Skin epidermis (tissue), 12 donors: ENCODE data around the gene SIGLEC1.

ENCODE experiments used
- H3K27ac ChIP-seq, 21 experiments: fragments of 200-600 bp; sonication (generic) in 11 of 21; one replicate each; pipeline ENCODE4 v1.5.0; 2020; ENCODE audit warnings: mild to moderate bottlenecking in 3 of 21, inconsistent platforms in 2 of 21, moderate library complexity in 2 of 21
- H3K4me3 ChIP-seq, 7 experiments: fragments of 200-600 bp; sonication (generic) in 2 of 7; one replicate each; pipeline ENCODE4 v1.5.0; 2020; ENCODE audit warnings: inconsistent platforms in 2 of 7, mild to moderate bottlenecking in 2 of 7, moderate library complexity in 1 of 7

Gene SIGLEC1

DNA sequence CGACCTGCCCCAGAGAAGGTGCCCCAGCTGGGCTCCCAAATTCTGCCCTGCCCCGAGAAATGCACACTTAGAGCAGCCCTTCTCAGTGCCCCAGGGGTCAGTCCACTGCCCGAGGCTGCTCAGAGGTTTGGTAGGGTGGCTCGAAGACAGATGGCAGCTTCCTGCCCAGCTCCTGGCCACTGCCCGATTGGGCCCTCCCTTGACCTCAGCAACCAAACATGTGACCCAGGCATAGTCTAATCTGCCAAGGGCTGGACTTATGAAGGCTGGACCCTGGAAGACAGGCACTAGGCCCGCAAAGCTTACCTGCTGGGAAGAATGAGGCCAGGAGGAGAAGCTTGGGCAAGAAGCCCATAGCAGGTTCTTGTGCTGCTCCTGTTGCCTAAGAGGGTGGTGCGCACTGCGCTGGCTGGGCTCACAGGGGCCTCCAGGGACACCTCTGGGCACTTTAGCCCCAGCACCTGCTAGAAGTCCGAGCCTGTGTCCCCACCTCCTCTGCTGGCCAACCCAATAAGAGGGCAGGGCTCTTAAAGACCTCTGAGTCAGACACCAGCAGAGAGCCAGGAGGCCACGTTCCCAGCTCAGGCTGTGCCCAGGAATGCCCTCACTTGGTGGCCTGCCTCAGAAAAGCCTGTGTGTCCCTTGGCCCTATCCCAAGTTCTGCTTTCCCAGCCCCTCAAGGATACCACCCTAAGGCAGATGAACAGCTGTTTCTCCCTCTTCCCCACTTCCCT lies 5.5 kb downstream of the SIGLEC1 start:
- H3K4me3 ChIP-seq, result no peak overlapping the region
- H3K27ac ChIP-seq, result no peak overlapping the region

DNA sequence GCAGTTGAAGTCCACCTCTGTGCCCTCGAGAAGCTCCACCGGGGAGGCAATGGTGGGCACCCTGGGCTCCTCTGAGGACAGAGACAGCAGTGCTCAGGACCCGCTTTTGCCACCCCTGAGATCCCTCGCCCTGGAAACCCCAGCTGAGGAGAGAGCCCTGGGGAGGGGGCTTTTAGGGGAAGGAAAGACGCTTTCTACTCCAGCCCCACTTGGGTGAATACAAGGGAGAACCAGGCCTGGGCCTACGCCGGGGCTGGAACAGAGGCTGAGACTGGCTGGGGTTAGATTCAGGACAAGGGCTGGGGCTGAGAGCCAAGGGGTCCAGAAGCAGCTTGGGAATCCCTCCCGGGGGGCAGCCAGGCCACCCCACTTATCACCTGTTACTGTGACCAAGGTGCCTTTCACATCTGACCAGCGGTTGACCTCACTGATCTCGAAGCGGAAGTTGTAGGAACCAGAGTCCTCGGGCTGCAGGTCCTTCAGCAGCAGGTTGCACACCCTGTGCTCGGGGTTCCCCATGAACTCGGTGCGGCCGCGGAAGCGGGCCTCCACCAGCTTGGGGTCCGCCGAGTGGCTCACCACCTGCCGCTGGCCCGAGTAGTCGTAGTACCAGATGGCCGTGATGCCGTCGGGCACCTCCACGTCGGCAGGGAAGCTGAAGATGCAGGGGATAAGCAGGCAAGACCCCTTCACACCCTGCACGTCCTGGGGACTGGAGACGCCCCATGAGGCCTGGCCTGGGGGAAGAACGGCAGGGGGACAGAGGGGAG lies 6.2 kb downstream of the SIGLEC1 start:
- H3K27ac ChIP-seq, result no peak overlapping the region
- no peak overlapping the region for H3K4me3 ChIP-seq

DNA sequence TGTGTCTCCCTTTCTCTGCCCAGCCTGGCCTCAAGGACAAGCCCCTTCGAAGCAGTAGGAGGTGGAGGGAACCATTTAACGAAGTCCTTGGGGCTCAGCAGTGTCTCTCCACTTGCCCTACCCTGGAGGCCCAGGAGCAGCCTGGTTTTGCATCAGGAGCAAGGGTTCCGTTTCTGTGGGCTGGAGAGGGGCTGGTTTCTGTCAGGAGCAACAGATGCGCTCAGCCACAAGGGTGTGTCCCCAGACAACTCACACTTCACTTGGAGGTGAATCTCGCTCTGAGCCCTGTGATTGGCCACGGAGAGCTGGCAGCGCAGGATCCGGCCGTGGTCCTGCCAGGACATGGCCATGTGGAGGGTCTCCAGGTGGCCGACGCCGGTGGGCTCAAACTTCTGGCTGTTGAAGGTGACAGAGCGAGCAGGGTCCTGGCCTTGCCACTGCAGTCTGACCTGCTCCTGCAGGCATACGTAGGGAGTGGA lies 6.9 kb downstream of the SIGLEC1 start:
- Histone ChIP-seq H3K27ac (no peak overlapping the region), H3K4me3 (no peak overlapping the region)

DNA sequence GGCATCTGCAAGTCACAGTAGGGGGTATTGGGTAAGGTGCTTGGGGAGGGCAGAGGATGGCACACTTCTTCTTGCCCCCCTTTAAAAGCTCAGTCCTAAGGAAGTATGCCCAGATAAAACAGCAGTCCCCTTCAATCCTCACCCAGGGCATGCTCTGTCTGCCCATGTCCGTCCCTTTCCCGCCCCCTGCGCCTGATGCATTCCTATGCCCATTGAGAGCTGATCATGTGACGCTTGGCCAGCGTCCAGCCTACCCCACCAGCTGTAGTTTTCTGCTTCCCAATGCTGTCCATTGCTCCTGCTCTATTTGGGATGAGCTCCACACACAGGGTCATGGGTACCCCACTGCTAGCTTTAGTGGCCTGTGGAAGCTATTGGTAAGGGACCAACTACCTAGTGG lies 8.3 kb downstream of the SIGLEC1 start:
- no peak overlapping the region for H3K27ac ChIP-seq

DNA sequence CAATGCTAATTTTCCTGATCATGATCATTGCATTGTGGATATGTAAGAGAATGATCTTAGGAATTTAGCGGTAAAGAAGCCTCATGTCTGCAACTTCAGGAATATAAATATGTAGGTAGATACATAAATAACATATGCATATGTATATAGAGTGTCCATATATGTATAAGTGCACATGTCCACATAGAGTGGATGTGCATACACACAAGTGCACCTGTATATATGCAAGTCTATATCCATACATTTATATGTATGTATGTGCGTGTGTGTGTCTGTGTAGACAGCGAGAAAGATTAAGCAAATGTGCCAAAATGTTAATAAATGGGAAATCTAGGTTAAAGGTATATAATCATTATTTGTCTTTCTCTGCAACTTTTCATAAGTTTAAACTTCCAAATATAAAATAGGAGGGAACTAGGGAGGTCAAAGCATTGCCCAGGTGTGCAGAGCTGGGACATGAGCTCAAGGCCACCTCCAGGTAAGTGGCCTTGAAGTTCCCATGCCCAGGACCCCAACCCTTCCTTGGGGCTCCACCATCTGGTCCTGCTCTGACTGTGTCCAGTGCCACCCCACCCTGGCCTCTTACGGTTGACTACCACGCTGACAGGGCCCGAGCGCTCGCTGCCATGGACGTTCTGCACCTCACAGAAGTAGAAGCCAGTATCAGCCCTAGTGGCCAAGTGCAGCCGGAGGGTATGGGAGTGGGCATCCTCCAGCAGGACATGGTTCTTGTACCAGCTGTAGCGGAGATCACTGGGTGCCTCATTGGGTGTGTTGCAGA lies 9.6 kb downstream of the SIGLEC1 start:
- Histone ChIP-seq H3K27ac (no peak overlapping the region), H3K4me3 (no peak overlapping the region)

More for the DNA sequence above, 8.3 kb downstream of the SIGLEC1 start:
- no peak overlapping the region for H3K4me3 ChIP-seq

DNA sequence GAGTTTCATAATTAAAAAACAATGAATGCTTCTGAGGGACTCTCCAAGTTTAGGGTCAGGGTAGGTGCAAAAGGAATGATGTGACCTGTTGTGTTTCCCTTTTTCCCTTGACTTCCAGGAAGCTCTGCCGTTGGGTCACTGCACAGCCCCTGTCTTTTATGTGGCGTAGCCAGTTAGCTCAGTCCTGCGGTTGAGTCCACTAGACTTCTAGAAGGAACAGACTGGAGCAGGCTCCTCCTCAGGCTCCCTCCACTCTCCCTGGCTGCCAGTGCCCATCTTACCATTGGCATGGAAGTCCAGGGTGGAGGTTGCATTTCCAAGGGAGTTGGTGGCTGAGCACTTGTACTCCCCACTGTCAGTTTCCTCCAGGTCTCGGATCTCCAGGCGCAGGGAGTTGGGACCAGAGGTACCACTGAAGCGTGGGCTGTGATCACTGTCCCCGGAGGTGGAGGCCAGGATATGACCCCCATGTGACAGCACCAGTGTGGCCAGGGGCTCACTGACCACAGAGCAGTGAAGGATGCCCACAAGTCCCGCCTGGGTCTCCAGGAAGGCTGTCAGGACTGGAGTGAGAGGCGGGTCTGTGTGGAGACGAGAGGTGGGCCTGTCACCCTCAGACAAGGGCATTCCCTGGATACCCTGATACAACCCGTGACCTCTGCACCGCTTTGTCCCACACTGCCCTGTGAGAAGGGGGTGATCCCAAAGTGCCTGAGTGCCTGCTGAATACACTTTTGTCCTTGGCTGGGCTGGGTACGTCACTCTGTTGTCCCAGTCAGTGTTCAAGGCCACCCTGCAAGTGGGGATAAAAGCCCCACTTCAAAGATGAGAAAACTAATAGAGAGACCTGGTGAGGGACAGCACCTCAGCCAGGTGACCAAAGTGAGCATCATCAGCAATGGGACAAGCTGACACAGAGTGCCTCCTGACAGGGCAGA lies 11.1 kb downstream of the SIGLEC1 start:
- Histone ChIP-seq H3K4me3 (no peak overlapping the region), H3K27ac (no peak overlapping the region)

DNA sequence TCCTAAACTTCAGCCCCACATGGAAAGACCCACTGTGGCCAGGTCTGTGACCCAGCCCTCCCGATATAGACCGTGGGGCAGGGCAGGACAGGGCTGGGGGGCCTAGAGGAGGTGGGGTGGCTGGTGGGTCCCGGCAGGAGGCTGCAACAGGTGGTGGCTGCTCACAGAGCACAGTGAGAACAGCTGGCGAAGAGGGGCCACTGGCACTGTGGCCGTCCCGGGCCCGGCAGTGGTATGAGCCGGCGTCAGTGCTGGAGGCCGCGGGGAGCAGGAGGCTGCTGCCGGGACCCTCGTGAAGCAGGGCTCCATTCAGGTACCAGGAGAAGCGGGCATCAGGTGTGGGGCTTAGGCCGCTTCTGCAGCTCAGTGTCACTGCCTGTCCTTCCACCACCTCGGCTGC lies 13.4 kb downstream of the SIGLEC1 start:
- Histone ChIP-seq H3K4me3 (no peak overlapping the region), H3K27ac (no peak overlapping the region)

DNA sequence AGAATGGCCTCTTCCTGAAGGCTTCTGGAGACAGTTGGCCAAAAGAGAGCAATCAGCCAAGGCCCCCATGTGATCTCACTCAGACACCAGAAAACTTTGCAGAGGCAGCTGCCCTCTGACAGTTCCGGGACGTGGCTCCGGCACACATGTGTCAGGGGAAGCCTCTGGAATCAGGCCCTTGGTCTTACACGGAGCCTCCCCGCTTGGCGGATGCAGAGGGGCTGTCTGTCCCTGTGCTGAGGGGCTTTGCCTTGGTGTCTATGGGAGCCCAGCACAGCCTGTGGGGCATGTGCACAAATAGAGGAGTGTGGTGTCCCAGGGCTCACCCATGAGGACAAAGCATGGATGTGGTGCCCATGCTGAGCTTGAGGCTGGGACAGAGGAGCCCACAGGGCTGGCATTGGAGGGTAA lies 13.8 kb downstream of the SIGLEC1 start:
- Histone ChIP-seq H3K4me3 (no peak overlapping the region), H3K27ac (no peak overlapping the region)

DNA sequence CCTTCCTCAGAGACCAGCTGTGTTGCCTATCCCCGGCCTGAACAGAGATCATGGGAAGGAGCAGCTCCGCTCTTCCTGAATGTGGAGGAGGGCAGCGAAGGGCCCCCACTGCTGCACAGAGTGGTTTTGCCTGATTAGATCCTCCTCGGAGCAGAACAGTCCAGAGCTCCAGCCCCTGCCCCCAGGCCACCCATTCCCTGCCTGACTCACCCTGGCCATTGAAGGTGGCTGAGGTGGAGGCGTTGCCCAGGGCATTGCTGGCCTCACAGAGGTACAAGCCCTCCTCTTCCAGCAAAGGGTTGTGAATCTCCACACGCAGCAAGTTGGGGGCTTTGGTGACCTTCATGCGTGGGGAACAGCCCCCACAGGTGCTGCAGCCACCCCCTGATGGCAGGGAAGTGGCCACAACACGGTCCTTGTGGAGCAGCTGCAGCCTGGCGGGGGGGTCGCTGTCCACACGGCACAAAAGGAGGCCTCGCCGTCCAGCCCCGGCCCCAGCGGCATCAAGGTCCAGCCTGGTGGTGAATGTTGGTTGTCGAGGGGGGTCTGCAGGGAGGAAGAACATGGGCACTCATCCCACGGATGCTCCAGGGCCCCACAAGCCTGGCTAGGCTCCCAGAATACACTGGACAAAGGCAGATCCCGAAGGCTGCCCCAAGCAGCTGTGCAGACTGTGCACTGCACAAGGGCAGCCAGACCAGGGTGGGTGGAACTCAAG lies 14.7 kb downstream of the SIGLEC1 start:
- H3K27ac ChIP-seq, result no peak overlapping the region
- H3K4me3 ChIP-seq, result no peak overlapping the region

DNA sequence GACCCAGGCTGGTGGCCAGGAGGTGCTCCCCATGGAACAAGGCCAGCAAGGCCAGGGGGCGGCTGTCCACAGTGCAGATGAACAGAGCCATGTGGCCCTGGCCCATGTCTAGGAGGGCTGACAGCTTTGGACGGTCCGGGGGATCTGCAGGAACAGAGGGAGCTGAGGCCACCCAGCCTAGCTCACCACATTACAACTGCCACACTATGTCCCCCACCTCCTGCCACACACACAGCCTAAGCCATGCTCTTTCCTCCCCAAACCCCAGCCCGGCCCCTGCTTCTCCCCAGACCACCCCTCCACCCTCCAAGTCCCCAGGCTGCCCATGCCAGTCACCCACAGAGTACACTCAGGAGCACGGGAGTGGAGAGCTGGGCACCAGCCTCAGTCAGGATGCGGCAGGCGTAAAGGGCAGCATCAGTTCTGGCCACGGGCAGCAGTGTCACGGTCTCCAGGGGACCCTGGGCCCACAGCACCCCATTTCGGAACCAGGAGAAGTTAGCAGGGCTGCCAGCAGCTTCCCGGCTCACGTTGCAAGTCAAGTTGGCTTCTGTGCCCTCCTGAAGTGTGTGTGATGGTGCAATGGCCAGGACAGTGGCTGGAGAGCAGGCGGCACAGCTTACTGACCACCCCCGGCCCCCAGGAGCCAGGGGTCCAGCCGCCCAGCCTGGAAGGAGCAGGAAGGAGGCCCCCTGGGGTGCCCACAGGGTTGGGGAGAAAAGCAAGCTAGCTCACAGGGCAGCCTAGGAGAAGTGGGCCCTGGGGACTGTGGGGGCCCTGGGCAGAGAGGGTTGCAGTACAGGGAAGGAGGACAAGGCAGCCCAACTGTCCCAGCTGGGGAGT lies 15.4 kb downstream of the SIGLEC1 start:
- no peak overlapping the region for H3K4me3 ChIP-seq
- H3K27ac ChIP-seq, result no peak overlapping the region

DNA sequence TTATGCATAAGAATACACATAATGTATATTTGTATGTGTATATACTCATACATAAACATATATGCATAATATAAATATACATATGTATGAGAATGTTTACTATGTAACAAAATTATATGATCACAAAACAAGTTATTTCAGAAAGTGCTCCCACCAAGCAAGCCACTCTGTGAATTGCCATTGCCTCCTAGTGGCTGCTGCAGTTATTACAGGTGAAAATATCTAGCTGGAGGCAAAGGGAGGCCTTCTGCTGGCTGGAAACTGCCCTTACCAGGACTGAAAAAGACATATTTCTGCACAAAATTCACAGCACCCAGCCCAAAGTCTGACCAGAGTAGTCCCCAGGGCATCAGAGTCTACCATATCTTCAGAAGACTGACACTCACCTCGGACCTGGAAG lies 16.2 kb downstream of the SIGLEC1 start:
- Histone ChIP-seq H3K27ac (no peak overlapping the region), H3K4me3 (no peak overlapping the region)

DNA sequence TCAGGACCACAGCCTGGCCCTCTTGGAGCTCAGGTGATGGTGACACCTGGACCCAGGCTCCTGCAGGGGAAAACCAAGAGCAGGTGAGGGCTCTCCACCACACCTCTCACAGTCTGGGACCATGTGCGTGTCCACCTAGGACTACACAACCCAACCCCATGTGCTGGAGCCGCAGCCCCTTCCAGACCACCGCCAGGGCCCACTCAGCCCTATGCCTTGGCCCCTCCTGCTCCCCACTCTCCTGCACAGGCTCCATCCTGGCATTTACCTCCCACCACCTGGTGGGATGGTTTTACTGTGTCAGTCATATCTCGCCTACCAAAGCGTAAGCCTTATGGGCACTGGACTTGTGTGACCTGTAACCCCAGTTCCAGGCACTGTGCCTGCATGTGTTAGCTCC lies 17.5 kb downstream of the SIGLEC1 start:
- Histone ChIP-seq H3K4me3 (no peak overlapping the region), H3K27ac (no peak overlapping the region)

DNA sequence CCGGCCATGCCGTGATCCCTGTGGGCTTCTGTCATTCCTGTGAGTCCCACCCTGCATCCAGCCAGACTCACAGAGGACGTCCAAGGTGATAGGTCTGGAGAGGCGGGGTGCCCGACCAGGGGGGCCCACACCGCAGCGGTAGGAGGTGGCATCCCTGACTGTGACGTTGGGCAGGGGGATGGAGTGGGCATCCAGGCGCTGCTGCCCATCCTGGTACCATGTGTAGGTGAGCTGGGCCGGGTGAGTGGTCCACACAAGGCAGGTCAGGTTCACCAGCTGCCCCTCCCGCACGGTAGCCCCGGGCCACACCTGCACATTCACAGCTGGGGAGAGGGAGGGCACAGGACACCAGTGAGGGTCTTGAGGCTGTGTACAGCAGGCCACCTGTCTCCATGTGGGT lies 19.0 kb downstream of the SIGLEC1 start:
- no peak overlapping the region for H3K4me3 ChIP-seq
- H3K27ac ChIP-seq, result no peak overlapping the region

DNA sequence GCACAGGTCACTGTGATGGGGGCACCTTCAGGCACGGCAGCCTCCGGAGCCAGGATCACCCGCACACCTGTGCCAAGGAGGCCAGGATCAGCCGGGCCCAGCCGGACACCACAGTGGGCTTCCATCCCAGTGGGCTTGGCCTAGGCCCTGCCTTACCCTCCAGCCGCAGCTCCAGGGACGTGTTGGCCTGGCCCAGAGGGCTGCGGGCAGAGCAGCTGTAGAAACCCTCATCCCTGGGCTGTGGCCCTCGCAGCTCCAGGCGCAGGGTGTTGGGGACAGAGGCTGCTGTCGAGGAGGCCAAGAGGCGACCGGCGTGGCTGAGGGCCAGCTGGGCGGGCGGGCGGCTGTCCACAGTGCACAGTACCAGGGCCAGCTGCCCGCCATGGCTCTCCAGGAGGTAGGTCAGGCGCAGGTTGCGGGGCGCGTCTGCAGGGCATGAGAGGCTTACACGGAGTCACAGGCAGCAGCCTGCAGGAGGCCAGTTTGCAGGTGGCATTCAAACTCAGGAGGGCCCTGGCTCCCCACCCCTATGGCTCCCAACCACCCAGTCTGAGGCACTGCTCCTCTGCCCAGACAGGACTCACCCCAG lies 19.6 kb downstream of the SIGLEC1 start:
- Histone ChIP-seq H3K27ac (no peak overlapping the region), H3K4me3 (no peak overlapping the region)

DNA sequence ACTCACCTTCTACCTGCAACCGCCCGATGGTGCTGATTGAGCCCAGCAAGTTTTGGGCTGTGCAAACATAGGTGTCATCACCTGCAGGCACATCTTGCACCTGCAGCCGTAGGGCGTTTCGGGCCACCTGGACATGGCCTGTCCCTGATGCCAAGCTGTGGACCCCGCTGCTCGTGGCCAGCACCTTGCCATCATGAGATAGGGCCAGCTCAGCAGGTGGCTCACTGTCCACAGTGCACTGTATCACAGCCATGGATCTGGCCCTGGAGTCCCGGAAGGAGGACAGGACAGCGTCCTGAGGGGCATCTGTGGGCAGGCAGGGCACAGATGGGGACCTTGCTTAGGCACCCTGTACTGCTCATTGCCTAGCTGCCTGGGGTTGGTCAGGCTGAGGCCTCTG lies 20.5 kb downstream of the SIGLEC1 start:
- H3K27ac ChIP-seq, result no peak overlapping the region

DNA sequence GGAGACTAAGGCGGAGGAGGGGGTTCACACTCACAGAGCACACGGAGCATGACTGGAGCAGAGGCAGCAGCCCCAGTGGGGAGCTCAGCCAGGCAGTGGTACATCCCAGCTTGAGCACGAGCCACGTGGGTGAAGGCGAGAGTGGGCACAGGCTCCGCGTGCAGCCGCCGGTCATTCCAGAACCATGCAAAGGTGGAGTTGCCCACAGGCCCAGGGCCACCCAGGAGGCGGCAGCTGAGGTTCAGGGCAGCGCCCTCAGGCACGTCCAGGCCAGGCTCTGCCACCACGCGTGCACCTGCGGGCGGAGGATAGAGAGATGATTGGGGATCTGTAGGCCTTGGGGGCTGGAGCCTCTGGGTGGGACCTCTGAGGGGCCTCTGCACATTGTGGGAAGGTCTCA lies 21.1 kb downstream of the SIGLEC1 start:
- Histone ChIP-seq H3K4me3 (no peak overlapping the region), H3K27ac (no peak overlapping the region)

More for the DNA sequence above, 20.5 kb downstream of the SIGLEC1 start:
- no peak overlapping the region for H3K4me3 ChIP-seq

DNA sequence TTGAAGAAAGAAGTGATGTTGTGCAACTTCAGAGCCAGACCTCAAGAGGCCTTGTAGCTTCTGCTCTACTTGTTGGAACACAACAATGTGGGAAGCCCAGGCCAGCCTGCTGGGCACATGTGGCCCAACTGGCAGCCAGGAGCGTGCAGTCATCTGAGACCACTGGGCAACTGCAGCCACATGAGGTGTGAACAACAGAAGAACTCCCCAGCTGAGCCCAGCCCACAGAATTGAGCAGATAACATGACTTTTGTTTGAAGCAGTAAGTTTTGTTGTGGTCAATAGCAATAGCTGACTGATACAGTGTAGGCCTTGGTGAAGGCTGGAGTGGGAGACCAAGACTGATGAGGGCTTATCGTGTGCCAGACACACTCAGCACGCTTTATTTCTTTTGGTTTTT lies 22.0 kb downstream of the SIGLEC1 start:
- Histone ChIP-seq H3K27ac (no peak overlapping the region), H3K4me3 (no peak overlapping the region)

DNA sequence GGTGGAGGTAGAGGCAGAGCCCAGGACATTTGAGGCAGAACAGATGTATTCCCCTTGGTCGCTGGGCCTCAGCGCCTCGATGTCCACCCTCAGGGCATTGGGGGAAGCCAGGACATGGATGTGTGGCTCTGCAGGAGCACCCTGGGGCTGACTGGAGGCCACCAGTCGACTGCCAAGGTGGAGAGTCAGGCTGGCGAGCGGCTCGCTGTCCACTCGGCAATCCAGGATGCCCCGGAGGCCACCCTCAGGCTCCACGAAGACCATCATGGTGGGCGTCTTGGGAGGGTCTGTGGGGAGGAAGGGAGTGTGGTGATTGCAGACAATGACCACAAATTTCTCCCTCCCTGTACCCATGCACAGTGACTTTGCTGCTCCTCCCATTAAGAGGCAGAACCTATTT lies 22.4 kb downstream of the SIGLEC1 start:
- Histone ChIP-seq H3K4me3 (no peak overlapping the region), H3K27ac (no peak overlapping the region)
